ENCODE data around the gene PPP1R12C. TPM values are rescaled to one million over a fixed set of nuclear protein-coding genes. Genes with fewer than 3 reads are reported as not detected.
A peak's percentile ranks its signal among the peaks of the same experiment; 100 is the strongest.
"Not testable (repeated sequence)": the region's sequence is repeated elsewhere in the genome, so short reads cannot be mapped to it uniquely, and the experiment has no call there.

The PPP1R12C gene
- polyA plus RNA-seq, 3 donors = 61.3 to 158 (median 123) TPM

DNA sequence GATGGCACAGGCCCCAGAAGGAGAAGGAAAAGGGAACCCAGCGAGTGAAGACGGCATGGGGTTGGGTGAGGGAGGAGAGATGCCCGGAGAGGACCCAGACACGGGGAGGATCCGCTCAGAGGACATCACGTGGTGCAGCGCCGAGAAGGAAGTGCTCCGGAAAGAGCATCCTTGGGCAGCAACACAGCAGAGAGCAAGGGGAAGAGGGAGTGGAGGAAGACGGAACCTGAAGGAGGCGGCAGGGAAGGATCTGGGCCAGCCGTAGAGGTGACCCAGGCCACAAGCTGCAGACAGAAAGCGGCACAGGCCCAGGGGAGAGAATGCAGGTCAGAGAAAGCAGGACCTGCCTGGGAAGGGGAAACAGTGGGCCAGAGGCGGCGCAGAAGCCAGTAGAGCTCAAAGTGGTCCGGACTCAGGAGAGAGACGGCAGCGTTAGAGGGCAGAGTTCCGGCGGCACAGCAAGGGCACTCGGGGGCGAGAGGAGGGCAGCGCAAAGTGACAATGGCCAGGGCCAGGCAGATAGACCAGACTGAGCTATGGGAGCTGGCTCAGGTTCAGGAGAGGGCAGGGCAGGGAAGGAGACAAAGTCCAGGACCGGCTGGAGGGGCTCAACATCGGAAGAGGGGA is 1.1 kb downstream of the PPP1R12C start:
- H3K27ac ChIP-seq (ENCODE audit: low read depth, low read length) = no peak overlapping the region
- 0 to 4% (median 1%) methylated on average over 25 of the region's 25 CpGs for WGBS, 3 donors

DNA sequence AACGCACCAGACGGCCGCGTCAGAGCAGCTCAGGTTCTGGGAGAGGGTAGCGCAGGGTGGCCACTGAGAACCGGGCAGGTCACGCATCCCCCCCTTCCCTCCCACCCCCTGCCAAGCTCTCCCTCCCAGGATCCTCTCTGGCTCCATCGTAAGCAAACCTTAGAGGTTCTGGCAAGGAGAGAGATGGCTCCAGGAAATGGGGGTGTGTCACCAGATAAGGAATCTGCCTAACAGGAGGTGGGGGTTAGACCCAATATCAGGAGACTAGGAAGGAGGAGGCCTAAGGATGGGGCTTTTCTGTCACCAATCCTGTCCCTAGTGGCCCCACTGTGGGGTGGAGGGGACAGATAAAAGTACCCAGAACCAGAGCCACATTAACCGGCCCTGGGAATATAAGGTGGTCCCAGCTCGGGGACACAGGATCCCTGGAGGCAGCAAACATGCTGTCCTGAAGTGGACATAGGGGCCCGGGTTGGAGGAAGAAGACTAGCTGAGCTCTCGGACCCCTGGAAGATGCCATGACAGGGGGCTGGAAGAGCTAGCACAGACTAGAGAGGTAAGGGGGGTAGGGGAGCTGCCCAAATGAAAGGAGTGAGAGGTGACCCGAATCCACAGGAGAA is 1.9 kb downstream of the PPP1R12C start:
- no peak overlapping the region for H3K27ac ChIP-seq (ENCODE audit: low read depth, low read length)
- WGBS, 3 donors = 56 to 61% (median 60%) methylated on average over 13 of the region's 13 CpGs

DNA sequence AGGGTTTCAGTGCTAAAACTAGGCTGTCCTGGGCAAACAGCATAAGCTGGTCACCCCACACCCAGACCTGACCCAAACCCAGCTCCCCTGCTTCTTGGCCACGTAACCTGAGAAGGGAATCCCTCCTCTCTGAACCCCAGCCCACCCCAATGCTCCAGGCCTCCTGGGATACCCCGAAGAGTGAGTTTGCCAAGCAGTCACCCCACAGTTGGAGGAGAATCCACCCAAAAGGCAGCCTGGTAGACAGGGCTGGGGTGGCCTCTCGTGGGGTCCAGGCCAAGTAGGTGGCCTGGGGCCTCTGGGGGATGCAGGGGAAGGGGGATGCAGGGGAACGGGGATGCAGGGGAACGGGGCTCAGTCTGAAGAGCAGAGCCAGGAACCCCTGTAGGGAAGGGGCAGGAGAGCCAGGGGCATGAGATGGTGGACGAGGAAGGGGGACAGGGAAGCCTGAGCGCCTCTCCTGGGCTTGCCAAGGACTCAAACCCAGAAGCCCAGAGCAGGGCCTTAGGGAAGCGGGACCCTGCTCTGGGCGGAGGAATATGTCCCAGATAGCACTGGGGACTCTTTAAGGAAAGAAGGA is 2.8 kb downstream of the PPP1R12C start:
- H3K27ac ChIP-seq (ENCODE audit: low read depth, low read length) = no peak overlapping the region
- WGBS, 3 donors = 80 to 87% (median 83%) methylated on average over 8 to 9 of the region's 9 CpGs

DNA sequence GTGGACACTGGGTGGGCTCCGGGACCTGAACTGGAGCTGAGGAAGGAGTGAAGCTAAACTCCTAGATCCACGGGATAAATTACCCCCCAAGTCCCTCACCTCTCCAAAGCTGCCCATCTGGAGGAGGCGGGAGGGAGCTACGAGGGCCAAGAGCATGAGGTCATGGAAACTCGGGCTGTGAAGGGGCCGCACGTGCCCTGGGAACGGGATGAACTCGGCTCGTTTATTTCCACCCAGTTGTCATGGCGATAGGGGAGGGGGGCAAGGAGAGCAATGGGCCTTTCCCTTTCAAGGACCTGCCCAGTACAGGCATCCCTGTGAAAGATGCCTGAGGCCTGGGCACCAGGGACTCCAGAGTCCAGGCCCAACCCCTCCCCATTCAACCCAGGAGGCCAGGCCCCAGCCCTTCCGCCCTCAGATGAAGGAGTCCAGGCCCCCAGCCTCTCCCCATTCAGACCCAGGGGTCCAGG is 3.8 kb downstream of the PPP1R12C start:
- H3K27ac ChIP-seq (ENCODE audit: low read depth, low read length) = peak overlapping the region; percentile 3
- 22 to 39% (median 38%) methylated on average over 11 to 12 of the region's 12 CpGs for WGBS, 3 donors

DNA sequence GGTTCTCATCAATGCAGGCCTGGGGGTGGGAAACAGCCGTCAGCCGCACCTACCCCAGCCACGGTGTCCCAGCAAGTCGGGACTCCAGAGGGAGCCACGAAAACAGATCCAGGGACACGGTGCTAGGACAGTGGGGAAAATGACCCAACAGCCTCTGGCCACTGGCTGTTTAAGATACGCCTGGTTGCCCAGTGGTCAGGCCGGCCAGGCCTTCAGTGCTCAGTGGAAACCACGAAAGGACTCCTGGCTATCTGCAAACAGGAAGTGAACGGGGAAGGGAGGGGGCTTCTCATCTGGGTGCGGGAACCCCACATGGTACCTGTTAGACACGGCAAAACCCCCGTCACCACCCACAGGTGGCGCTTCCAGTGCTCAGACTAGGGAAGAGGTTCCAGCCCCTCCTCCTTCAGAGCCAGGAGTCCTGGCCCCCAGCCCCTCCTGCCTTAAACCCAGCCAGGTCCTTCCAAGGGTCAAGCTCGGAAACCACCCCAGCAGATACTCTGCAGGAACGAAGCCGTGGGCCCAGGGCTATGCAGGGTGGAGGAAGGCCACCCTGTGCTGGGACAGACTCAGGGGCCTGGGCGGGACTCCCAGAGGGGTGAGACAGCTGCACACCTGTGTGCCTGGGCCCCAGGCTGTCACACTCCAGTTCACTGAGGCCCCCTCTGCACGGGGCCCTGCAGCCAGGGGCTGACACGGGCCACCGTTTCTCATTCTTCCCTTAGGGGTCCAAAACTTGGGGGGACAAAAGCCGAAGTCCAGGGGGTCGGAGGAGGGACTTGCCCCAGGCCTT is 4.5 kb downstream of the PPP1R12C start:
- 67 to 73% (median 72%) methylated on average over 23 of the region's 23 CpGs for WGBS, 3 donors
- peak overlapping the region; percentile 9 for H3K27ac ChIP-seq (ENCODE audit: low read depth, low read length)

GRCh38 chr19:55112246-55112776 is 5.1 kb downstream of the PPP1R12C start:
- peak overlapping the region; percentile 46 for H3K27ac ChIP-seq (ENCODE audit: low read depth, low read length)
- 92 to 94% (median 94%) methylated on average over 25 of the region's 25 CpGs for WGBS, 3 donors

- H3K27ac ChIP-seq (ENCODE audit: low read depth, low read length) = no peak overlapping the region
- WGBS, 3 donors = 71 to 84% (median 75%) methylated on average over 21 of the region's 21 CpGs
Measured at GRCh38 chr19:55111238-55111831, 6.1 kb downstream of the PPP1R12C start.

- 88 to 89% (median 88%) methylated on average over 20 of the region's 20 CpGs for WGBS, 3 donors
- H3K27ac ChIP-seq (ENCODE audit: low read depth, low read length) = no peak overlapping the region
Measured at GRCh38 chr19:55109527-55110291, 7.7 kb downstream of the PPP1R12C start.

- H3K27ac ChIP-seq (ENCODE audit: low read depth, low read length) = not testable (repeated sequence)
- 97 to 99% (median 97%) methylated on average over 3 of the region's 3 CpGs for WGBS, 3 donors
Measured at GRCh38 chr19:55107252-55107651, 10.2 kb downstream of the PPP1R12C start.

DNA sequence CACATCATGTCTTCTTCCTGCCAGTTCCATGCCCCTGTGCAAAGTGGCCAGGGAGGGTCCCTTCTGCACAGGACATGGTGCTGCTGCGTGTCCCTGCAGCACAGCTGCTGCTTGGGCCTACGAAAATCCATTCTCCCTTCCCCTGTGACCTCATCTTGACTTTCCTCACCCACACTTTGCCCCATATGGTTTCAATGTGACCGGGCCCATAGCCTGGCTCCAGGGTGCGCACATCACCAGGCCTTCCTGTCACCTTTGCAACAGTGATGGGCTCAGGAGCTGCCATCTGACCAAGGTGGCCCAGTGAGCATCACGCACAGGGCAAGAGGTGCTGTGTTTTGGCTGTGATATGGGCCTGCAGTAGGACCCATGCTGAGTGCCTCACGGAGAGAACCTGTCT is 10.8 kb downstream of the PPP1R12C start:
- 88 to 94% (median 92%) methylated on average over 6 of the region's 6 CpGs for WGBS, 3 donors
- H3K27ac ChIP-seq (ENCODE audit: low read depth, low read length) = no peak overlapping the region

GRCh38 chr19:55105237-55105636 is 12.2 kb downstream of the PPP1R12C start:
- WGBS, 3 donors = 83 to 87% (median 85%) methylated on average over 2 of the region's 2 CpGs
- no peak overlapping the region for H3K27ac ChIP-seq (ENCODE audit: low read depth, low read length)

GRCh38 chr19:55103190-55103589 is 14.2 kb downstream of the PPP1R12C start:
- WGBS, 3 donors = 96 to 100% (median 98%) methylated on average over 9 of the region's 9 CpGs
- no peak overlapping the region for H3K27ac ChIP-seq (ENCODE audit: low read depth, low read length)

DNA sequence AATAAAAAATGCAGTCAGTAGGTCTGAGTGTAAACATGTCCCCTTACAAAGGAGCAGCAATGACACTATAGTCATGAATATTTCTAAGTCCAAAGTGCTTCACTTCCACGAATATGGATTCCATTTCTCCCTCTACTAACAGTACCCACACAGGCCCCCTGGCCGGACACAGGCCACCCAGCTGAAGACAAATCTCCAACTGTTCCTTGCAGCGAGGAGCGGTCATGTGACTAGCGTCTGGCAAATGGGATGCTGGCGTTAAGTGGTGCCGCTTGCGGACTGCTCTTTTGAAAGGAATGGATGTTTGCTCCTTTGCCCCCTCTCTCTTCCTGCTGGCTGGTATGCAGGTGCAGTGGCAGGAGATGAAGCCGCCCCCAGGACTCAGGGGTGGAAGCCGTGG is 16.2 kb downstream of the PPP1R12C start:
- WGBS, 3 donors = 82 to 94% (median 85%) methylated on average over 10 of the region's 10 CpGs

DNA sequence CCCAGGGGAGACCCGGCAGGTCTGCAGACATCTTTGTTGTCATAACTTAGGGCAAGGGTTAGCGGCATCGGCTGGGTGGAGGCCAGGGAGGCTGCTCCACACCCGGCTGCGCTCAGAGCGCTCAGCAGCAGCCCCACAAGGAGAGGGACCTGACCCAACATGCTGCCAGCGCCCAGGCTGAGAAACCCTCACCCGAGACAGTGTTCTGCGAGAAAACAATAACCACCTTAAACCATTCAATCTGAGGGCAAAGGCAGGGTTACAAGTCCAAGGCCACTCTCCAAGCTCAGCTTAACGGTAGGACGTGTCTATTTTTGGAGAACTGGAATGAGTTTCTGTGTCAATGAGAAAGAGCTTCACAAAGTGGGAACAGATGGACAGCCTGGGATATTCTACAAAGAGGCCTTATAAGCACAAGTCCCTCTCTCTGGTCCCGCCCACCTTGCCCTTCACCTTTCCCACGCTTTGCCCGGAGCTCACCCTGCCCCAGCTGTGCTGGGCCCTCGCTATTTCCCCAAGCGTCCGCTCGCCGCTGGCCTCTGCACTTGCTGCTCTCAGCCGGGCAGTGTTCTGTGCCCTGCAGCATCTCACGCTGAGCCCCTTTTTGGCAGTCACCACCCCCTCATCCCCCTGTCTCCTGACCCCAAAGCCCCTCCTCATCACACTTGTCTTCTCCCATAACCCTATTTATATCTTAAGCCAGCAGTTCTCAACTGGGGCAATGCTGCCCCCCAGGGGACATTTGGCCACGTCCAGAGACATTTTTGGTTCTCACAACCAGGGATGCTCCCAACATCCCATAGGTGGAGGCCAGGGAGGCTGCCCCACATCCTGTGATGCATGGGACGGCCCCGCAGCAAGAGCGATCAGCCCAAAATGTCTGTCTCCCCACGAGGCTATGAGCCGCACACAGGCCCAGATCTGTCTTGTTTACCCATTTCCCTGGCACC is 17.6 kb downstream of the PPP1R12C start:
- H3K27ac ChIP-seq (ENCODE audit: low read depth, low read length) = no peak overlapping the region
- 73 to 89% (median 82%) methylated on average over 27 of the region's 27 CpGs for WGBS, 3 donors

More for the DNA sequence above, 16.2 kb downstream of the PPP1R12C start:
- no peak overlapping the region for H3K27ac ChIP-seq (ENCODE audit: low read depth, low read length)

GRCh38 chr19:55098716-55099556 is 18.5 kb downstream of the PPP1R12C start:
- 83 to 92% (median 87%) methylated on average over 27 of the region's 27 CpGs for WGBS, 3 donors
- H3K27ac ChIP-seq (ENCODE audit: low read depth, low read length) = no peak overlapping the region

Data from adipose tissue (tissue), 3 donors.